Left ventricle myocardium inferior (tissue), 1 donor: ENCODE results near the gene PLEKHO2. TPM values are rescaled to one million over a fixed set of nuclear protein-coding genes. Genes with fewer than 3 reads are reported as not detected.

Experiments used
- DNase-seq: peaks from one replicate; pipeline ENCODE4 v3.0.0-alpha.2; 2020
- H3K27ac ChIP-seq: fragments of 200-600 bp; replicated peaks from 2 replicates; pipeline ENCODE4 v1.8.0; 2021
- H3K27me3 ChIP-seq: fragments of 200-600 bp; 2 replicates; pipeline ENCODE4 v1.8.0; 2021; ENCODE audit warnings: low read depth
- H3K36me3 ChIP-seq: fragments of 200-600 bp; 2 replicates; pipeline ENCODE4 v1.8.0; 2021
- H3K4me1 ChIP-seq: fragments of 200-600 bp; 2 replicates; pipeline ENCODE4 v1.8.0; 2021
- H3K4me3 ChIP-seq: fragments of 200-600 bp; 2 replicates; pipeline ENCODE4 v1.8.0; 2021; ENCODE audit warnings: mild to moderate bottlenecking, moderate library complexity
- H3K9me3 ChIP-seq: fragments of 200-600 bp; replicated peaks from 2 replicates; pipeline ENCODE4 v1.8.0; 2021
- intact Hi-C: fragments of 100-400 bp; cut with micrococcal nuclease; formaldehyde crosslinking; loops from one replicate; pipeline ENCODE4 v1.11.0; 2022
- total RNA-seq: library from RNA; stranded (reverse); fragmentation: NEBNext Ultra II Directional; extraction: Animal tissue kit (Norgen Biotek cat#: 25700); gene quantifications from one replicate; pipeline ENCODE4 v1.2.1, GENCODE V29; 2021
- TF ChIP-seq, protein P1 (sequence below): fragments of 200-600 bp; IDR thresholded peaks from 2 replicates; pipeline ENCODE4 v1.8.0; 2021; ENCODE audit warnings: antibody characterized with exemption, mild to moderate bottlenecking, borderline replicate concordance
- donor health status: DM: no; HTN: yes; CAD: no; lungs with severe emphysema.

Gene PLEKHO2
- total RNA-seq, 1 donor from 2014 or later, result 8.0 TPM

DNA sequence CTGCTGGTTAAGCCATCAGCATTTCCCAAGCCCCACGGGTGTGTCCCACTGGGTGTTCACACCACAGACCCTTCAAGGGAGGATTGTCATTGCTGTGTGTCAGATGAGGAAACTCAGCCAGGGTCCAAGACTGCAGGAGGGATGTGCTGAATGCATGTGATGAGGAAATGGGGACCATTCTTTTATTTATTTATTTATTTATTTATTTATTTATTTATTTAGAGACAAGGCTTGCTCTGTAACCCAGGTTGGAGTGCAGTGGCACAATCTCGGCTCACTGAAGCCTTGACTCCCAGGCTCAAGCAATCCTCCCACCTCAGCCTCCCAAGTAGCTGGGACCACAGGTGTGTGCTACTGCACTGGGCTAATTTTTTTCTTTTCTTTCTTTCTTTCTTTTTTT lies 37.1 kb upstream of the PLEKHO2 start:
- Histone ChIP-seq H3K27ac (peak overlapping the region; percentile 39), H3K36me3 (no peaks in the 10 kb centered on the region), H3K27me3 (peaks cover 21% of the 10 kb centered on the region), H3K4me3 (no peak overlapping the region), H3K9me3 (no peaks in the 10 kb centered on the region), H3K4me1 (peaks cover 34% of the 10 kb centered on the region)
- TF ChIP-seq, protein P1, sequence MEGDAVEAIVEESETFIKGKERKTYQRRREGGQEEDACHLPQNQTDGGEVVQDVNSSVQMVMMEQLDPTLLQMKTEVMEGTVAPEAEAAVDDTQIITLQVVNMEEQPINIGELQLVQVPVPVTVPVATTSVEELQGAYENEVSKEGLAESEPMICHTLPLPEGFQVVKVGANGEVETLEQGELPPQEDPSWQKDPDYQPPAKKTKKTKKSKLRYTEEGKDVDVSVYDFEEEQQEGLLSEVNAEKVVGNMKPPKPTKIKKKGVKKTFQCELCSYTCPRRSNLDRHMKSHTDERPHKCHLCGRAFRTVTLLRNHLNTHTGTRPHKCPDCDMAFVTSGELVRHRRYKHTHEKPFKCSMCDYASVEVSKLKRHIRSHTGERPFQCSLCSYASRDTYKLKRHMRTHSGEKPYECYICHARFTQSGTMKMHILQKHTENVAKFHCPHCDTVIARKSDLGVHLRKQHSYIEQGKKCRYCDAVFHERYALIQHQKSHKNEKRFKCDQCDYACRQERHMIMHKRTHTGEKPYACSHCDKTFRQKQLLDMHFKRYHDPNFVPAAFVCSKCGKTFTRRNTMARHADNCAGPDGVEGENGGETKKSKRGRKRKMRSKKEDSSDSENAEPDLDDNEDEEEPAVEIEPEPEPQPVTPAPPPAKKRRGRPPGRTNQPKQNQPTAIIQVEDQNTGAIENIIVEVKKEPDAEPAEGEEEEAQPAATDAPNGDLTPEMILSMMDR, result no peak
- intact Hi-C loops, result loop anchor here (5.0 kb wide), 1 partner anchor 72 kb away; no protein-coding TSS in a partner anchor
- DNase-seq, result no peak

GRCh38 chr15:64806509-64806908 lies 35.2 kb upstream of the PLEKHO2 start:
- intact Hi-C loops, result loop anchor here (5.0 kb wide), 1 partner anchor 74 kb away; no protein-coding TSS in a partner anchor
- DNase-seq, result no peak
- Histone ChIP-seq H3K4me3 (no peak overlapping the region), H3K27me3 (peaks cover 21% of the 10 kb centered on the region), H3K27ac (peak overlapping the region; percentile 12), H3K4me1 (peaks cover 40% of the 10 kb centered on the region), H3K36me3 (no peaks in the 10 kb centered on the region), H3K9me3 (no peaks in the 10 kb centered on the region)
- TF ChIP-seq, protein P1, result no peak

- no peaks in the 10 kb centered on the region for H3K36me3 ChIP-seq
- peaks cover 33% of the 10 kb centered on the region for H3K4me1 ChIP-seq
- no peaks in the 10 kb centered on the region for H3K9me3 ChIP-seq
- no peak overlapping the region for H3K4me3 ChIP-seq
- H3K27ac ChIP-seq, result peak overlapping the region; percentile 30
- intact Hi-C loops, result loop anchor here (5.0 kb wide), 1 partner anchor 75 kb away; no protein-coding TSS in a partner anchor
- peaks cover 21% of the 10 kb centered on the region for H3K27me3 ChIP-seq
- TF ChIP-seq, protein P1, result no peak
- DNase-seq, result no peak
Observed at GRCh38 chr15:64807051-64807749, 34.5 kb upstream of the PLEKHO2 start.

DNA sequence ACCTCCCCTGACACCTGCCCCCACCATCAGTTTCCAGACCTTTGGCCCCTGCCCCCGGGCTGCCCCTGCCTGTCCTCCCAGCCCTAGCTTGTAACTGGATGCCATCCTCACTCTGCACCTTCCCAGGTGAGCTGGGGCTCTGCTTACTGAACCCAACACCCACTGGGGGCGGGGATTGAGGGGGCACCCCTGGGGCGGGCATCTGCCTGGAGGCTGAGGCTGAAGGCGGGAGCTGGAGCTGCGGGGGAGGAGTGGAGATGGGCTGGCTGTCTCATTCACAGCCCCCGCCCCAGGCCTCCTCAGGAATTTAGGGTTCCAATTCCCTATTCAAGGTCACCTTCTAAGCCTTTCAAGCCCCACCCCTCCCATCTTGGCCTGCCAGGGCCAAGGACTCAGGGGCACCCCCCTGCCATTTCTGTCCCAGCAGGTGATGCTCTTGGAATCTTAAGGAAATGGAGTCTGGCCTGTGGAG lies 33.9 kb upstream of the PLEKHO2 start:
- Histone ChIP-seq H3K4me1 (peaks cover 27% of the 10 kb centered on the region), H3K27me3 (peaks cover 21% of the 10 kb centered on the region), H3K27ac (peak overlapping the region; percentile 30), H3K9me3 (no peaks in the 10 kb centered on the region), H3K4me3 (no peak overlapping the region), H3K36me3 (no peaks in the 10 kb centered on the region)
- TF ChIP-seq, protein P1, result no peak
- no peak for DNase-seq
- intact Hi-C loops, result loop anchor here (5.0 kb wide), 1 partner anchor 75 kb away; no protein-coding TSS in a partner anchor

GRCh38 chr15:64808785-64809453 lies 32.8 kb upstream of the PLEKHO2 start:
- TF ChIP-seq, protein P1, result no peak
- Histone ChIP-seq H3K4me1 (peaks cover 28% of the 10 kb centered on the region), H3K9me3 (no peaks in the 10 kb centered on the region), H3K27ac (no peak overlapping the region), H3K4me3 (no peak overlapping the region), H3K27me3 (peaks cover 21% of the 10 kb centered on the region), H3K36me3 (no peaks in the 10 kb centered on the region)
- intact Hi-C loops, result loop anchor here (5.0 kb wide), 1 partner anchor 77 kb away; no protein-coding TSS in a partner anchor
- no peak for DNase-seq
